ENCODE results near the gene ATG13.

ATG13 gene

GRCh38 chr11:46643986-46644385 lies 26.6 kb downstream of the ATG13 start:
- TF ChIP-seq CTCF (IDR thresholded peaks at IDR 0.05; ENCODE audit: low read length) = no peak
- TF ChIP-seq EZH2 (IDR thresholded peaks at IDR 0.05; ENCODE audit: borderline replicate concordance, low read length) = no peak
- Histone ChIP-seq H2AFZ (ENCODE audit: low read length) (no peak overlapping the region), H3K27ac (ENCODE audit: low read depth, low read length, poor library complexity, severe bottlenecking) (no peak overlapping the region), H3K36me3 (ENCODE audit: insufficient read depth, low read length) (peaks cover 55% of the 10 kb centered on the region), H3K79me2 (ENCODE audit: insufficient read depth, low read length) (no peaks in the 10 kb centered on the region), H3K9me2 (ENCODE audit: low read depth, low read length) (no peaks in the 10 kb centered on the region), H3K4me3 (ENCODE audit: low read depth, low read length, poor library complexity, severe bottlenecking) (no peak overlapping the region), H3F3A (ENCODE audit: insufficient read depth, low read length) (no peaks in the 10 kb centered on the region), H3K27me3 (ENCODE audit: insufficient read depth, low read length) (no peaks in the 10 kb centered on the region), H3K4me1 (ENCODE audit: insufficient read depth, low read length, severe bottlenecking) (no peaks in the 10 kb centered on the region), H3K4me2 (ENCODE audit: low read length) (no peak overlapping the region), H4K20me1 (ENCODE audit: insufficient read depth, low read length) (no peaks in the 10 kb centered on the region), H3K9ac (ENCODE audit: low read length) (no peak overlapping the region), H3K9me3 (ENCODE audit: low read length) (no peaks in the 10 kb centered on the region)

- Histone ChIP-seq H3K27me3 (ENCODE audit: insufficient read depth, low read length) (no peaks in the 10 kb centered on the region), H3K9me3 (ENCODE audit: low read length) (no peaks in the 10 kb centered on the region), H3K4me1 (ENCODE audit: insufficient read depth, low read length, severe bottlenecking) (no peaks in the 10 kb centered on the region), H2AFZ (ENCODE audit: low read length) (no peak overlapping the region), H4K20me1 (ENCODE audit: insufficient read depth, low read length) (no peaks in the 10 kb centered on the region), H3K9ac (ENCODE audit: low read length) (no peak overlapping the region), H3K4me3 (ENCODE audit: low read depth, low read length, poor library complexity, severe bottlenecking) (no peak overlapping the region), H3F3A (ENCODE audit: insufficient read depth, low read length) (no peaks in the 10 kb centered on the region), H3K27ac (ENCODE audit: low read depth, low read length, poor library complexity, severe bottlenecking) (no peak overlapping the region), H3K4me2 (ENCODE audit: low read length) (no peak overlapping the region), H3K9me2 (ENCODE audit: low read depth, low read length) (no peaks in the 10 kb centered on the region), H3K36me3 (ENCODE audit: insufficient read depth, low read length) (peaks cover 72% of the 10 kb centered on the region), H3K79me2 (ENCODE audit: insufficient read depth, low read length) (no peaks in the 10 kb centered on the region)
- TF ChIP-seq CTCF (IDR thresholded peaks at IDR 0.05; ENCODE audit: low read length) = no peak
- no peak for TF ChIP-seq EZH2 (IDR thresholded peaks at IDR 0.05; ENCODE audit: borderline replicate concordance, low read length)
Measured at GRCh38 chr11:46649180-46649738, 31.9 kb downstream of the ATG13 start.

GRCh38 chr11:46655631-46656030 lies 38.3 kb downstream of the ATG13 start:
- Histone ChIP-seq H3K36me3 (ENCODE audit: insufficient read depth, low read length) (peaks cover 78% of the 10 kb centered on the region), H3K27ac (ENCODE audit: low read depth, low read length, poor library complexity, severe bottlenecking) (no peak overlapping the region), H3K4me1 (ENCODE audit: insufficient read depth, low read length, severe bottlenecking) (peaks cover 5% of the 10 kb centered on the region), H3K4me3 (ENCODE audit: low read depth, low read length, poor library complexity, severe bottlenecking) (no peak overlapping the region), H3F3A (ENCODE audit: insufficient read depth, low read length) (no peaks in the 10 kb centered on the region), H2AFZ (ENCODE audit: low read length) (no peak overlapping the region), H3K79me2 (ENCODE audit: insufficient read depth, low read length) (no peaks in the 10 kb centered on the region), H3K9ac (ENCODE audit: low read length) (no peak overlapping the region), H4K20me1 (ENCODE audit: insufficient read depth, low read length) (no peaks in the 10 kb centered on the region), H3K9me2 (ENCODE audit: low read depth, low read length) (no peaks in the 10 kb centered on the region), H3K4me2 (ENCODE audit: low read length) (no peak overlapping the region), H3K27me3 (ENCODE audit: insufficient read depth, low read length) (no peaks in the 10 kb centered on the region), H3K9me3 (ENCODE audit: low read length) (no peaks in the 10 kb centered on the region)
- no peak for TF ChIP-seq CTCF (IDR thresholded peaks at IDR 0.05; ENCODE audit: low read length)
- no peak for TF ChIP-seq EZH2 (IDR thresholded peaks at IDR 0.05; ENCODE audit: borderline replicate concordance, low read length)

Data from OCI-LY1 (cell line).